Neural progenitor cell (in vitro differentiated cells): ENCODE data around the gene ACTR6. TPM values are rescaled to one million over a fixed set of nuclear protein-coding genes. Genes with fewer than 3 reads are reported as not detected.

Experiments used
- DNase-seq: peaks from one replicate; pipeline ENCODE4 v3.0.0-alpha.2; 2016; ENCODE audit warnings: low spot score
- H2AFZ ChIP-seq: fragments of 200-600 bp; sonication (generic); replicated peaks from 2 replicates; pipeline ENCODE4 v1.6.1; 2016; ENCODE audit warnings: antibody characterized with exemption
- H3F3A ChIP-seq: fragments of 200-600 bp; sonication (generic); 2 replicates; pipeline ENCODE4 v1.6.1; 2016; ENCODE audit warnings: antibody characterized with exemption, low read depth
- H3K27ac ChIP-seq: fragments of 200-600 bp; sonication (generic); 2 replicates; pipeline ENCODE4 v1.5.1; 2016; ENCODE audit warnings: mild to moderate bottlenecking
- H3K27me3 ChIP-seq: fragments of 200-600 bp; sonication (generic); 2 replicates; pipeline ENCODE4 v1.6.1; 2016; ENCODE audit warnings: mild to moderate bottlenecking, moderate library complexity
- H3K36me3 ChIP-seq: fragments of 200-600 bp; sonication (generic); 2 replicates; pipeline ENCODE4 v1.5.1; 2016
- H3K4me1 ChIP-seq: fragments of 200-600 bp; sonication (generic); 2 replicates; pipeline ENCODE4 v1.6.1; 2016; ENCODE audit warnings: mixed run types
- H3K4me2 ChIP-seq: fragments of 200-600 bp; sonication (generic); 2 replicates; pipeline ENCODE4 v1.6.1; 2016
- H3K4me3 ChIP-seq: fragments of 200-600 bp; sonication (generic); 2 replicates; pipeline ENCODE4 v1.5.1; 2016
- H3K79me2 ChIP-seq: fragments of 200-600 bp; sonication (generic); 2 replicates; pipeline ENCODE4 v1.6.1; 2016; ENCODE audit warnings: low read depth
- H3K9ac ChIP-seq: fragments of 200-600 bp; sonication (generic); 2 replicates; pipeline ENCODE4 v1.6.1; 2016
- H3K9me3 ChIP-seq: fragments of 200-600 bp; sonication (generic); 2 replicates; pipeline ENCODE4 v1.5.1; 2016; ENCODE audit warnings: low read depth
- H4K20me1 ChIP-seq: fragments of 200-600 bp; sonication (generic); 2 replicates; pipeline ENCODE4 v1.6.1; 2016; ENCODE audit warnings: low read depth
- H3K27ac Mint-ChIP-seq: 3 replicates; pipeline ENCODE4 v1.8.0; 2021; ENCODE audit warnings: mixed read lengths
- H3K27me3 Mint-ChIP-seq: 2 replicates; pipeline ENCODE4 v1.8.0; 2022; ENCODE audit warnings: low read depth, mild to moderate bottlenecking, inconsistent platforms, moderate library complexity, mixed read lengths; ENCODE audit not compliant: insufficient read depth
- H3K36me3 Mint-ChIP-seq: 3 replicates; pipeline ENCODE4 v1.8.0; 2021; ENCODE audit warnings: mixed read lengths
- H3K4me1 Mint-ChIP-seq: 3 replicates; pipeline ENCODE4 v1.8.0; 2021; ENCODE audit warnings: mixed read lengths
- H3K4me3 Mint-ChIP-seq: 3 replicates; pipeline ENCODE4 v1.8.0; 2021; ENCODE audit warnings: mild to moderate bottlenecking, moderate library complexity, mixed read lengths
- H3K9me3 Mint-ChIP-seq: 3 replicates; pipeline ENCODE4 v1.8.0; 2020; ENCODE audit warnings: mixed read lengths
- CTCF ChIP-seq: fragments of 200-600 bp; sonication (generic); IDR thresholded peaks from 2 replicates; pipeline ENCODE4 v1.5.1; 2017; ENCODE audit warnings: antibody characterized with exemption, mild to moderate bottlenecking
- EZH2 ChIP-seq: fragments of 200-600 bp; sonication (generic); IDR thresholded peaks from 2 replicates; pipeline ENCODE4 v1.6.1; 2017; ENCODE audit warnings: antibody characterized with exemption, mild to moderate bottlenecking, moderate library complexity
- EZH2phosphoT487 ChIP-seq: fragments of 200-600 bp; sonication (generic); IDR thresholded peaks from 2 replicates; pipeline ENCODE4 v1.6.1; 2017; ENCODE audit warnings: antibody characterized with exemption
- total RNA-seq: library from RNA; depleted of rRNA; stranded (reverse); fragments of >200 nt; gene quantifications from 2 replicates; pipeline ENCODE4 v1.2.3, GENCODE V29; 2015; ENCODE audit warnings: low replicate concordance

ACTR6 gene
- total RNA-seq, 1 donor from 2014 or later, result 87.8 TPM

DNA sequence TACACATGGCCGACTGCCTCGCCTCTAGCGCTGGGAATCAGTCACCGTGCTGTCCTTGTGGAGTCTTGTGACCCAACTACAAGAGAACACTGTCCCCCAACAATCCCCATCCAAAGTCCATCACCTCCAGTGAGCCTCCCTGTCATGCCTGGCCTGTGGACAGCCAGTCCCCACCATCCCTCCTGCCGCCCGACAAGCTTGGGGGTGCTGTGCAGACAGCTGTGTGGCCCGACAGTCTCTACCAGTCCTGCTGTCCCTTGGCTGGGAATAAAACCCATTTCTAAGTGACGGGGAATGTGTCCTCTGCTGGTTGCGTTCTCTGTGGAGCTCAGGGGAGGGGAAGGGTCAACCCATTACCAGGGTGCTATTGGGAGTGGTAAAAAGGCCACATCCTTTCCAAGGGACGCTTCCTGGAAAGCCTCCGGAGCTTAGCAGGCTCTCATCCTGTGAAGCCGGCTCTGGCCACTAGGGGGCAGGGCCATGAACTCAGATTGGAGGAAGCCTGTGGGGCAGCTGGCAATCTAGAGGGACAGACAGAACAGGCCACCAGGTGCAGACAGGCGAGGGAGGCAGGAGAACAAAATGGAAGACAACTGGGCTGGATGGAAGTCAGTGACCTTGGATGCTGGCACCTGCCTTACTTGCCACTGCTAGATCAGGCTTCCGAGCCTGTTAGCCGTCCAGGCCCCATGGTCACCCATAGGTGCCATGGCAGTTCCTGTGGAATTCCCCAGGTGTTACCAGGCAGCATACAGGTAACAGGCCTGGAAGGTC is 46.0 kb upstream of the ACTR6 start:
- peak; percentile 82 for DNase-seq
- Mint-ChIP-seq H3K4me1 (no peaks in the 10 kb centered on the region), H3K36me3 (no peaks in the 10 kb centered on the region), H3K9me3 (no peaks in the 10 kb centered on the region), H3K27ac (peak overlapping the region; percentile 79), H3K27me3 (no peaks in the 10 kb centered on the region), H3K4me3 (no peak overlapping the region)
- no peaks in the 10 kb centered on the region for H3K27me3 ChIP-seq
- H3K9ac ChIP-seq, result no peak overlapping the region
- H3F3A ChIP-seq, result no peaks in the 10 kb centered on the region
- H3K79me2 ChIP-seq, result no peaks in the 10 kb centered on the region
- H3K9me3 ChIP-seq, result no peaks in the 10 kb centered on the region
- H3K4me1 ChIP-seq, result no peaks in the 10 kb centered on the region
- peak; percentile 91 for TF ChIP-seq CTCF
- TF ChIP-seq EZH2, result no peak
- H3K36me3 ChIP-seq, result no peaks in the 10 kb centered on the region
- peak overlapping the region; percentile 60 for H2AFZ ChIP-seq
- H3K27ac ChIP-seq, result no peak overlapping the region
- H3K4me2 ChIP-seq, result no peak overlapping the region
- no peaks in the 10 kb centered on the region for H4K20me1 ChIP-seq
- H3K4me3 ChIP-seq, result no peak overlapping the region

GRCh38 chr12:100156731-100157426 is 43.7 kb upstream of the ACTR6 start:
- Mint-ChIP-seq H3K4me1 (no peaks in the 10 kb centered on the region), H3K36me3 (no peaks in the 10 kb centered on the region), H3K27me3 (no peaks in the 10 kb centered on the region), H3K9me3 (no peaks in the 10 kb centered on the region), H3K4me3 (no peak overlapping the region), H3K27ac (no peak overlapping the region)
- Histone ChIP-seq H3K36me3 (no peaks in the 10 kb centered on the region), H3K4me1 (no peaks in the 10 kb centered on the region), H3K4me2 (no peak overlapping the region), H3K27me3 (no peaks in the 10 kb centered on the region), H3K9me3 (no peaks in the 10 kb centered on the region), H3F3A (no peaks in the 10 kb centered on the region), H3K27ac (no peak overlapping the region), H3K4me3 (no peak overlapping the region), H2AFZ (no peak overlapping the region), H3K9ac (no peak overlapping the region), H3K79me2 (no peaks in the 10 kb centered on the region), H4K20me1 (no peaks in the 10 kb centered on the region)
- DNase-seq, result no peak
- no peak for TF ChIP-seq CTCF
- TF ChIP-seq EZH2phosphoT487, result no peak
- TF ChIP-seq EZH2, result no peak

GRCh38 chr12:100157427-100157821 is 43.2 kb upstream of the ACTR6 start:
- TF ChIP-seq EZH2phosphoT487 (no peak), CTCF (no peak), EZH2 (no peak)
- DNase-seq, result no peak
- no peak overlapping the region for H2AFZ ChIP-seq
- H3K4me1 Mint-ChIP-seq, result no peaks in the 10 kb centered on the region
- no peak overlapping the region for H3K27ac ChIP-seq
- H3K36me3 Mint-ChIP-seq, result no peaks in the 10 kb centered on the region
- no peak overlapping the region for H3K27ac Mint-ChIP-seq
- H3K79me2 ChIP-seq, result no peaks in the 10 kb centered on the region
- H3K4me3 ChIP-seq, result no peak overlapping the region
- no peaks in the 10 kb centered on the region for H3K36me3 ChIP-seq
- H3F3A ChIP-seq, result no peaks in the 10 kb centered on the region
- no peaks in the 10 kb centered on the region for H3K9me3 ChIP-seq
- no peaks in the 10 kb centered on the region for H3K9me3 Mint-ChIP-seq
- H3K9ac ChIP-seq, result no peak overlapping the region
- H4K20me1 ChIP-seq, result no peaks in the 10 kb centered on the region
- no peaks in the 10 kb centered on the region for H3K27me3 Mint-ChIP-seq
- H3K4me3 Mint-ChIP-seq, result no peak overlapping the region
- H3K4me2 ChIP-seq, result no peak overlapping the region
- no peaks in the 10 kb centered on the region for H3K27me3 ChIP-seq
- H3K4me1 ChIP-seq, result no peaks in the 10 kb centered on the region
